A673 (cell line): ENCODE data around the gene TBC1D24.
"Not testable (repeated sequence)": the region's sequence is repeated elsewhere in the genome, so short reads cannot be mapped to it uniquely, and the experiment has no call there.

ENCODE experiments used
- CTCF ChIP-seq: fragments of 300-800, 200-600 bp; sonication (generic); conservative IDR thresholded peaks from 2 replicates; pipeline ENCODE4 v1.5.1; 2017; ENCODE audit warnings: low read depth, mild to moderate bottlenecking, antibody characterized with exemption, low read length, moderate library complexity, mixed read lengths
- EZH2 ChIP-seq: fragments of 200-600 bp; sonication (generic); IDR thresholded peaks from 2 replicates; pipeline ENCODE4 v1.6.1; 2017; ENCODE audit warnings: borderline replicate concordance, low read depth, mild to moderate bottlenecking, mixed read lengths, antibody characterized with exemption, low read length; ENCODE audit not compliant: poor library complexity, severe bottlenecking

GRCh38 chr16:2554709-2555425, 79.9 kb downstream of the TBC1D24 start:
- not testable (repeated sequence) for TF ChIP-seq CTCF, EZH2
